NCI-H1694 (cell line): Measurements from ENCODE around the gene LRRC8D.

Experiments
- DNase-seq: peaks from one replicate; lab custom pipeline; 2025; lab: John Stamatoyannopoulos, UW

Gene LRRC8D

DNA sequence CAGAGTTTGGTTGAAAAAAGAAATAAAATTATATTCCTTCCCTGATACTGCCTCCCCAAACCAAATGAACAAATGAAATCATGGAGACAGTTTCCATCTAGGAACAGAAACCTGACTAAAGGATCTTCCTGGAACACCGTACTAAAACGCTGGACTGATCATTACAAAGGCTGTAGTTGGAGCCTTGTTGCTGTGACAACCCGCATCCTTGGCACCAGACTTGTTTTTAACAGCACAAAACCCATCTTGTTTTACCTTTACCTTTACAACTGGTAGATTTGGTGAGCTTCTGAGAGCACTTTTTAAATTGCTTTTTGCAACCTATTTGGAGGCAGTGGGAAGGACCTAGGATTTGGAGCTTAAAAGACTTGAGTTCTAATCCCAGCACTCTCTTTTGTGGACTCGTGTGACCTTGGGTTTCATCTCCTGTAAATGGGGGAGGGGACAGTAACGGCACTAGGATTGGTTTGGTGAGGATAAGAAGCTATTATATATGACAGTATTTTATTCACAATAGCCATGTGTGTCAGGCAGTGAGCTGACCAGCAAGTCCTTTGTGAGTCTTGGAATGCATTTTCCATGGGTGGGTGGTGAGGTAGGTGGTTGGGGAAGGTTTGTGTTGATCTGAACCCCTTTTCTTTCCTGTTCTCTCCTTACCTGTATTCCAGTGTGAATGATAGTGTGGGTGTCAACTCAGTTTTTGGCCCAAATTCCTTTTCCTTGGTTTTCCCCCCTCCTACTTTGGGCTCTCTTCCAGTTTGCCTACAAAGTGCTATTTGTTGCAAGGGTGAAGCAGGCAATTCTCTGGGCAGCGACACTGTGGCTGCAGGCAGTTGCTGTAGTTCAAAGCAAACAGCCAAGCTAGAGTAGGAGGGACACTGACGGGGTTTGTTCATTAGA, 12.6 kb downstream of the LRRC8D start:
- DNase-seq, result no peak

DNA sequence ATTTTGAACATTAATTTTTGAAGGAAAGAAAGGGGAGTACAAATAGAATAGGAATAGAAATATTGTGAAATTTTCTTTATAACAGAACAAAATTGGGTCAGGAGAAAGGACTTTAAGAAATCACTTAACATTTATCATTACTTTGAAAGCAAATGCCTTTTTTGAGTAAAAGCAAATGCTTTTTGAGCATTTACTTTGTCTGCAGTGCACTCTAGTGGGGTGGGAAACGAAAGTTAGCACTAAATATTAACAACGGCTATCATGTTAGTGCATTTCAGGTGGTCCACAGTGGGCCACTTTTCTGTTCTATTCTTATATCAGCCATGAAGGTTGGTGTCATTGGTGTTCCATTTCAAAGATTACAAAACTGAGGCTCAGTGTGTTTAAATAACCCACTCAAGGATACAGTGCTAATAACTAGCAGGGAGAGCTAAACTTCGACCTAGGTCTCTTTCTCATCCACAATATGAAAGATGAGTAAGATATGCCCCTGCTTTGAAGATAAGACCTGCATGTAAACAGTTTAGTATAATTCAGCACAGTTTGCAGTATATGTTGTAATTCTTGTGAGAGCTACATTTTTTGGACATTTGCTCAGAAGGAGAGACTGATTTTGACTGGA, 13.4 kb downstream of the LRRC8D start:
- DNase-seq, result no peak

DNA sequence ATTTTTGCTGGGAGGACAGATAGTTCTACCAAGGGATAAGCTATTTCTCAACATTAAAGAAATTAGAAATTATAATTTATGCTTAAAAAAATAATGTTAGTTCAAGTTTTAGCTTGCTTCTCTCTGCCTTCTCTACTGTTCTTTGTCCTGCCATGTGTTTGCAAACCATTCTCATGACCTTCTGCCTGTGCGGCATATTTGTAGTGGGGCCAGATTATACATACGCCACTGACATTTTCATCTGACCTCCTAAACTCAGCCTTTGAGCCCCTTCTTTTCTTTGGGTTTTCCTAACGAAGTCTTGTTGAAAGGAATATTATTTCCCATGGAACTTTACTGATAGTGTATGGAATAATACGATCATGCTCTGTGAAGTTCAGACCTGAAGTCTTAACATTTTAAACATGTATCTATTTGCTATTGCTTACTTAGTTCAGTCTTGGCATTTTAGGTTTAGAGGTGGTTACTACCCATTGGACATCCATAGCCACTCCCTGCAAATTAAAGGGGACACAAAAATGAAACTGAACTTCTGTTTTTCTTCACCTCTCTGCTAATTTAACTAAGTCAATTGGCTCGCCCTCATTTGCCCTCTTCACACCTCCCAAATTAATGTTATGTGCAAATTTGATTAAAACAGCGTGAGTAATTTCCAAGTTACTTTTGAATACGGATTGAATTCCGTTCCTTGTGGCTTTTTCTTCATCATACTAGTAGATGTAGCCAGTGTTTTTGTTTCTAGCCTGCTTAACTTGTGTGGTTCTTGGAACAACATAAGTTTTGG, 15.6 kb downstream of the LRRC8D start:
- DNase-seq, result no peak

DNA sequence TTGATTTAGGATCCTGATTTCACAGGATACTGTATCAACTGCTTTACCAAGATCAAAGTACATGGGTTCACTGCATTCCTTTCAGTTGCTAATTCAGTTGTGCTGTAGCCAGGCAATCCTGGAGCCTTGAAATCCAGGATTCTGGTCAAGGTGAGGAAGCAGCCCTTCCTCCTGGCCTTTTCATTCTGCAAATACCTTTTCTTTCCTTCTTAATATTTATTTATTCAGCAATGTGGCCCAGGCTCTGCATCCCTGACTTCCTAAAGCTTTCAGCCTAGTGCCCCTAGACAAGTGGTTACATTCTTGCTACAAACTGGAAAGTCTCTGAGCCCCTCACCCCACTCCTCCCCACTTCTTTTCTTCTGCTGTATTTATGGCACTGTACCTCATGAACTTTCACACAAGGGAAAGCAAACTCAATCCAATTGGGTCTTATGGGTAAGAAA, 16.2 kb downstream of the LRRC8D start:
- no peak for DNase-seq

DNA sequence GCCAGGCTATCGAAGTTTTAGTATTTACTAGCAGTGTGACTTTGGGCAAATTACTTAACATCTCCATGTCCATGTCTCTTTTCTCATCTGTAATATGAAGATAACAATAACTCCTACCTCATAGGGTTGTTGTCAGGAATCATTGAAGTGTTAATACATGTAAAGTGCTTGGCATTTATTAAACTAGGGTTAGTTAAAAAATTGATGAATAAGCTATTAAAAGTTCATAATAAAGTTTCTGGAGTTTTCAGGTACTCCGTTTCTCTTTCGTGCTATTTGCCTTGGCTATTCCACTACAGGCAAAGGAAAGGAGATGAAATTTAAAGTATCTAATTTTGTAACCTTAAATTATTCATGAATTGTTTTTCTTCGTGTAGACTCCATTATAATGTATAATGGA, 16.7 kb downstream of the LRRC8D start:
- DNase-seq, result no peak

DNA sequence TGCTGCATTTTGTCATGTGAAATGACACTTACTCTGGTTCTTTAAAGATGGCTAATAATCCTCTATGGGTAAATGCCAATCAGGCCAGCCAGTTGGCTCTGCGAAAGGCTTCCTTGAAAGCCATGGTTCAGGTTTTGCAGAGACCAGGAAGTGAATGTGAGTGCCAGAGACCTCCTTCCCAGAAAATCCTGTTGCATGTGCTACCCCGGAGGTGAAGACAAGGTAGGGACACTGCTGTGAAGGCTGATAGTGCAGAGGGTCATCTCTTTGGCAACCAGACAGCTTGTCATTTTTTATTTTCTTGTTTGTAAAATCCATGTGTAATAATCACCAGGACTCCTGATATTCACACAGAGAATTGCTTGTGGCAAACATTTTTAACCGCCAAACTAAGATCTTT, 18.7 kb downstream of the LRRC8D start:
- DNase-seq, result no peak

DNA sequence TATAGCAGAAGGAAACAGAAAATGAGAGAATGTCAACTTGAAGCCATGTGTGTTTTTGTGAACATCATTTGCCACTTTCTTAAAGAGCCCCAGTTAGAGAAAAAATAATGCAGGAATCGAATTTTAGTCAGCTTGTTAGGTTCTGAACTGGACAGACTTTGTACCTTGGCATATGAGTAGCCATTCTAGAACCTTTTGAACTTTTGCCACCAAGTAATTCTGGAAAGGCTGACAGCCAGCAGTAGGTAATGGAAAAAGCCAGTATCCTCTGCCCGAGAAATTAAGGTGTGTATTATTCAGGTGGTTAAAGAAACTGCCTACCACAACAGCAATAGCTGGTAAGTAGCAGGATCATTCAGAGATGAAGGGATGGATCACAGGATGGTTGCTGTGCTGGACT, 20.7 kb downstream of the LRRC8D start:
- no peak for DNase-seq

DNA sequence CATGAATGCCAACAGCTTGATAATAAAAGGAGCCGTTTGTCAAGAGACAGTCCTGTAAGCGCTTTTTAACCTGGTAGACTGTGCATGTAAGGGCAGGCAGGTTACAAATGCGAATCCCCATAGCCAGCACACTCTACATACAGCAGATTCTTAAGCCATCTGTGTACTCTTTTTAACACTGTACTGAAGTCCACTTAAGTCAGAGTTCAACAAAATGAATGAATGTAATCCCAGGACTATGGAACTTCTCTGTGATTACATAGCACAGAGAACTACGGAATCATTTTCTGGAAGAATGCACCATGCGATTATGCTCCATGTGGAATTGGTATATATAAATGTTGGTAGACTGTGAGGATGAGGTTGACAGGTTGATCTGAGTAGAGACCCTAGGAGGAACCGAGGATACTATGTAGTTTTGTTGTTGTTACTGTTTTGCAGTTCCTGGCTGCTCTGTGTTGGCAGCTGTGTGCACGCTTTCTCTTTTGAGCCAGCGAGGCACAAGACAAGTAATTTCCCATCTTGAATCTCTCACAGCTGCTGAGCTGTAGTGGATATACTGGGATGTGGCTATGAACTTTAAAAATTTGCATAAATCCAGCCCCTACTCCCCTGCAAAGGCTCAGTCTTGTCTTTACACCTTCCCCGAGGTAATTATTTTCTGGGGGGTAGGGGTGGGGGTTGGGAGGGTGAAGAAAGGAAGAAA, 21.9 kb downstream of the LRRC8D start:
- DNase-seq, result no peak

DNA sequence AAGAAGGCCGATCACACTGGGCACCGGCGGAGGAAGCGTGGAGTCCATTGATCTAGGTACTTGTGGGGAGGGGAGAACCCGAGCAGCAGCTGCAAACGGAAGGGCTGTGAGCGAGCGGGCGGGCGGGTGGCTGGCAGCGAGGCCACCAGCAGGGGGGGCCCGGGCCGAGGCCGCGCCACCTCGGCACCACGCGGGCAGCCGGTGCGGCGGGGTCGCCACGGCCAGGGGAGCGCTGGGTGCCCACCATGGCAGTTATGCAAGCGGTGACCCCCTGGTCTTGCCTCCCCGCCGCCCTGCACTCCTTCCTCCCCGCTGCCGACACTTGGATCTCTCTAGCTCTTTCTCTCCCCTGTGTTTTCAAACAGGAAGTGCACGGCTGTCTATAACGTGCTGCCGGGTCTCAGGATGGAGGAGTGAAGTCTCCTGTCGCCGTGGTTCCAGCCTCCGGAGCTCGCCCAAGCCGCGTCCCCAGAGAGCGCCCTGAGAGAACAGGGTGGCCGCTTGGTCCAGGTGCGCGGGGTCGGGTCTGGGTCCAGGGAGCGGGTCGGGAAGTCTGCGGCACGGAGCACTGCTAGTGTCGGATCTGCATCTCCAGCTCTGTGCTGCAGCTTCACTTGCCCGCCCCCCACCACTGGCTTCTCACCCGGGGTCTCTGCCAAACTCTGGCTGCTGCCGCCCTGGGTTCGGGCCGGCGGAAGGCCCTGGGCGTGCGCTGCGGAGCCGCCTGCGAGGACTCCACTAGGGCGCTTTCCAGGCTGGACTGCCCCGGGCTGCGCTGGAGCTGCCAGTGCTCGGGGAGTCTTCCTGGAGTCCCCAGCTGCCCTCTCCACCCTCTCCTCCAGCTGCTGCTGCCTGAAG, 22.7 kb downstream of the LRRC8D start:
- DNase-seq, result no peak

DNA sequence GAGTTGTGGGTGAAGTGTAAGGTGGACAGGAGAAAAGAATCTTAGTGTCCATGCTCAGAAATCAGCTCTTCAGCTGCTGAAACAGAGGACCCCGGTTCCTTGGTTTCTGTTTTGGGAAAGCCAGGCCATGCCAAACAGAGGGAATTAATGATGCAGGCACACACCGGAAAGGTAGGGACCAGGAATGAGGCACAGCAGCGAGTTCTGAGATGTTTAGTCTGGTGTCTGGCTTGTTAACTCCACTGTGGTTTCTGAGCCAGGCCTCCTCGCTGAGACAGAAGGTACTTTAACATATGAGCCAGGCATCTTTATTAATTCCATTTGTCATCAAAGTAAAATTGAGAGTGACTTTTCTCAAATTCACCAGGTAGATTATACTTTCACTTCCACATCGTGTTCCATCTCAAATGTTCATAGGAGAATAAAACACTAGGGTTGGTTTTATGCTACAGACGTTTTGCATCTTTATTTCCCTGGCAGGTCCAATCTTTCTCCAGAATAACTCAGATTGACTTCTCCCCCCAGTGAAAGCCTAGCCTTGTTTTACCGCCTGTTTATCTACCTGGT, 23.5 kb downstream of the LRRC8D start:
- DNase-seq, result no peak

DNA sequence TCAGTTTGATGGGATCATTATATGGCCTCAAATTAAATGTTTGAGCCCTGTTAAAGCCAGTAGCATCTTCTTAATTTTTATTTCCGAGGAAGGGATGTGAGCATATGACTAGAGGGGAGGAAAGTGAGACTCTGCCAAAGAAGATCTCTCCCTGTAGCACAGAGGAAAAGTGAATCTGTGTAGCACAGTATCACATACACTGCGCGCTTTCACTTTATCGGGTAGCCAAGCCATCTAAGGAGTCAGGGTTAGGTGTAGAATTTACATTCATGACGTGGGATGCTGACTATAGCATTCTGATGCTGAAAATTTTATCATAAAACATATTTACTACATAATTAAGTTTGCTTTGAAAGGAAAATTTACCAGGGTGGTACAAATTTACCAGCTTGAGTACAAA, 24.0 kb downstream of the LRRC8D start:
- DNase-seq, result no peak

DNA sequence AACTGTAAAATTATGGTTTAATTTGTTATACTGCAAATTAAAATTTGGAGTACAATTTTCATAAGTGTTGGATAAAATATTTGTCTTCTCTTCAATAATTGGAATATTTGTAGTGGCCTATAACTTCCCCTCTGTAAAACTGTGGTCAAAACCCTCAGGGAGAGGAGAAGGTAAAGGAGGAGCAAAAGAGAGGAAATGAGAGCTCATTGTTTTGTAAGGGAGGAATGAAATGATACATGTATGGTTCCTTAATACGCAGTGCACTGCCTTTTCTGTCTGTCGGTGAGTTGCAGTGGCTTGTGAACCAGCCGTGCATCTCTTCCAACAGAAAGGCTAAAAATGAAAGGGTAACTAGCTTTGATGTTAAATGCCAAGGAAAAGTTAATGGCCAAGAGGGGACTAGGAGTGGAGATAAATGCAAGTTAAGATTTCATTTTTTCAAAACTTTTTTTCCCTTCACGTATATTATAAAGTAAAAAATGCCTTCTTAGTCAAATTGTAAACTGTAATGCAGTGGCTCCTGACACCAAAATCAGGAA, 26.4 kb downstream of the LRRC8D start:
- DNase-seq, result no peak

DNA sequence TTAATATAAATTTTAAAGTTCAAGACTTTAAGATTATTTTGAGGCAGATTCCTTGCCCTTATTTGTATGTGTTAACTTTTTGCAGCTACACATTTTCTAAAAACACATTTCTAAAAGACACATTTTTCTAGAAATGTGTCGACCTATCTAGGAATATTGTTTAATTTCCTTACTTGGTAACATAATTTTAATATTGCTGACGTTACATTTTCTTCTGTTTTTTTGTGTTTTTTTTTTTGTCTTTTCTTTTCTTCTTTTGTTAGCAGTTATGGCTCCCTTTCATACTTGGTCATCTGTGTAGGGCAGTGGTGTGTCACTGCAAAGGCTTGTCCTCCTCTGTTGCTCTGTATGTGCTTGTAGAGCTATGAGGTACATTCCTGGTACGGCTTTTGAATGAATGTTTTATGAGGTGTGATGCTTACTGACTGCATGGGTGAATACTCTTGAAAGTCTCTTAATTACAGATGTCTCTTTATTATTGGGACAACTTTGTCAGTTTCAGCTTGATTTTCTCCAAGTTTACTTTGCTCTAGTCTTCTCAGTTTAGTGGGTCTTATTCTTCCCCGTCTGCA, 30.1 kb downstream of the LRRC8D start:
- DNase-seq, result no peak

DNA sequence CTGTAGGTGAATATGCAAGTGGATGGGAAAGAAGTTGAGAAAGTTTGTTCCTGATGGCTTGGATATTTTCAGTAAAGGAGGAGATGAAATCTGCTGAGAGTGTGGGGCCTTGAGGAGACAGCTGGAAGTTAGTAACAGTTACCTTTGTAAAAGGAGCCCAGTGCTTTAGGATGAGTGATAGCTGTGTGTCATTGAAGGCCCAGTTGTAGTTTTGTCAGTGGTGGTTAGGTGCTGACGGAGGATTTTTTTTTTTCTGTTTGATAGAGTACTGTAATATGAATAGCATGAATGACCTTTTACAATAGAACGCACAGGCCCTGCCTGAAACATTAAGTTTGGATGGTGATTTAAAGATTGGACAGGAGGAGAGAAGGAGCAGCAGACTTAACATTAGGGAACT, 33.3 kb downstream of the LRRC8D start:
- DNase-seq, result no peak

DNA sequence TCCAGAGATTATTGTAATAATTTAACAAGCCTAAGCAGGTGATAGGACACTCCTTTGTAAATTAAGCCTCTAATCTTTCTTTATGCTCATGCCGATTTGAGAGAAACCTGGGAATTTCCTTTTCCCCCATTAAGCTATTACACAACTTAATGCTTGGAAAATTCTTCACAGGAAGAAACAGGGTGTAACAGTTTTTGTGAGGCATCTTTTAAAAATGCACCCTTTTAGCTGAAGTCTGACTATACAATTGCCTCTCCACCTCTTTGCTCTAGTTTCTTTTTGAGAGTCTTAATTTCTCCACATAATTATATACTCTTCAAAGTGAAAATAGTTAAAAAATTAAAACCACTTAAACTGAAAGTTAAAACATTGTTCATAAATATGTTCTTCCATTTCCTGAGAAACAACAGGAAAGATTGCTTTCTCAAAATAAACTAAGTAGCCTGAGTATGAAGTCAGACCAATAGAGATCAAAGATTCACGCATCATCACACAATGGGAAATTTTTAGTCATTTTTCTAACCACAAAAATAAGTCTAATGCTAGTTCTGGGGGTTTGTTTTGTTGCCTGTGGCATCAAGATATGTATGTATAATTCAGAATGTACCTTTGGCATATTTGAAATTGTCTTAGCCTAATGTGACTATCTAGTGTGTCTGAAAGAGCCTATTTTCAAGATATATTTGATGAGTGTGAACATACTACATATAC, 34.7 kb downstream of the LRRC8D start:
- no peak for DNase-seq

DNA sequence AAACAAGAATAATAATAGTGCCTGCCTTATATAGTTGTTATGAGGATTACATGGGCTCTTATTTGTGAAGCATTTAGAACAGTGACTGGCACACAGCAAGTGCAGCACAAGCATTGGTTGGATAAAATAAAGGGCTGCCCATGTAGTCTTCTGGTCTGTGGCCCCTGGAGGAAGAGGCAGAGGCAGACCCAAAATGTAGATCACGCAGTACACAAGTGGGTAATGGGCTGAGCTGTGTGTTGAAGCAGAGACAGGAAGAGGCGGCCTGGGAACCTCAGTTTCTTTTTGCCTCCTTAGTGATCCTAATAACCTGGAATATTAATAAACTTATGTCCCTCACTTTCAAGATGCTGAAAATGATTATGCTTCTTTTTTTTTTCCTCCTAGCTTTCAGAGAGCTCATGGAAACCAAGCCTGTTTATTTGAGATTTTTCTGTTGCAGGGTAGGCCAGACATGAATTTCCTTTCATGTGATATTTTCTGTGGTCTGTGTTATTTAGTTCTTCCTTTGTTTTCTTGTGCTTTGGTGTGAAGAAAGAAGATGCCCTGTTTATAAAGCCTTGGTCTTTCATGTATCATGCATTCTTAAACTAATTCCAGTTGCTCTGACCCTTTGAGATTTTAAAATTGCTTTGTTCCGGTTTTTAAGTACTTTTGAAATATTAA, 42.5 kb downstream of the LRRC8D start:
- DNase-seq, result no peak

DNA sequence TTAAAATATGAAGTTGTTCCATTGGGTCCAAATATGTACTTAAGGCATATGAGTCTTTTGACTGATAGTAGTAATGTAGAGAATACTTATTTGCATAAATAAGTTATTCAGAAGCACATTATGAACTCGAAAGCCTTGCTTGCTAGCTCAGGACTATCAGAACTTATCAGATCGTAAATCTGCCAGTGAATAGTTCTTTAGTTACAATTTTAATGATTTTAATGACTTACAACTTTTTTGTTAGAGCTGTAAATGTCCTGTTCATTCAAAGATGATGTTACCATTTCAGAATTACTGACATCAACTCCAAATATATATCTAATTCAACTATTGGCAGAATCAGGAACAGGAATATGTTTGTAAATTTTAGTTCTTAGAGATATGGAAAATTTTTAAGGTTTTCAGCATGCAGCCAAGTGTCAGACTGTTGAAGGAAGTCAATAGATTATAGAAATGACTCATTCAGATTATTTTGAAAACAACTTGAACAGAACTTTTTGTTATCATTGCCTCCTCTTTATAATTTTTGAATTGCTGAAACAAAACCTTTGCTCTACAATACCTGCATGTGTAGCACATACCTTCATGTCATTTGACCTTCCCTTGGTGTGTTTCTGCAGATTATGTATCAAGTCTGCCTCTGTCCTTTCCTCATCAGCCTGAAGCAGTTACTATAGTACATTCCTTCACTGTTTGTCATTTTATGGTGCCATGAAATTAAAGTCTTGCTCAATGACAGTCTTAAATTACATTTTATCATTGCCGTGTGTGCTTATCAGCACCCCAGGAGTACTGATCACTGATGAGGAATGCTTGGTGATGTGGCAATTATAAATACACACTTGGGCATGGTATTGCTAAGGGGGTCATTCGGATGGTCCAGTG, 44.9 kb downstream of the LRRC8D start:
- DNase-seq, result no peak

DNA sequence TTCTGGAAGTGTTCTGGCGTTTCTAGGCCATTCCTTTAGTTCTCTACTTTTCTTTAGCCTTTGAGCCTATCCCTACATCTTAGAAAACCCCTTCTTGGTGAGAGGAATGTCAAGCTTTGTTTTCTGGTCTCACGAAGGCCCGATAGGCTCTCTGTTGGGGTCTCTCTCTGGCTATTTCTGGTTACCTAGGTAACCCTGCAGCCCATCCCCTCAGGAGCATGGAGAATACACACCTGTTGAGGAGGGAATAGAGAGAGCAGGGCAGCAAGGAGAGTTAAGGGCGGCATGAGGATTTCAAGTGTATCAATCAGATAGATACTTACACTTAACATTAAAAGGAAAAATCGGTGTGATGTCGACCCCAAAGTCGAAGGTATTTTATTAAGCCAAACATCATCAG, 45.7 kb downstream of the LRRC8D start:
- no peak for DNase-seq
